SK-MEL-5 (cell line): ENCODE measurements around the gene PARN. TPM values are rescaled to one million over a fixed set of nuclear protein-coding genes. Genes with fewer than 3 reads are reported as not detected.
A peak's percentile ranks its signal among the peaks of the same experiment; 100 is the strongest.
"Not testable (repeated sequence)": the region's sequence is repeated elsewhere in the genome, so short reads cannot be mapped to it uniquely, and the experiment has no call there.

Source experiments
- DNase-seq: peaks from one replicate; pipeline ENCODE4 v3.0.0-alpha.2; 2016; ENCODE audit warnings: low read depth, low spot score
- in situ Hi-C: cut with HindIII; loops from 2 replicates; pipeline ENCODE4 v1.10.0; 2016; ENCODE audit warnings: low sequenced_read_pairs, high pct_unique_total_duplicates, low pct_unique_long_range_greater_than_20kb
- total RNA-seq: library from RNA; depleted of rRNA; stranded (reverse); fragments of >200 nt; shearing (Covaris generic); gene quantifications from 2 replicates; pipeline ENCODE4 v1.2.3, GENCODE V29; 2014

Gene PARN
- total RNA-seq, 1 experiment from 2014 or later, result 102 TPM

DNA sequence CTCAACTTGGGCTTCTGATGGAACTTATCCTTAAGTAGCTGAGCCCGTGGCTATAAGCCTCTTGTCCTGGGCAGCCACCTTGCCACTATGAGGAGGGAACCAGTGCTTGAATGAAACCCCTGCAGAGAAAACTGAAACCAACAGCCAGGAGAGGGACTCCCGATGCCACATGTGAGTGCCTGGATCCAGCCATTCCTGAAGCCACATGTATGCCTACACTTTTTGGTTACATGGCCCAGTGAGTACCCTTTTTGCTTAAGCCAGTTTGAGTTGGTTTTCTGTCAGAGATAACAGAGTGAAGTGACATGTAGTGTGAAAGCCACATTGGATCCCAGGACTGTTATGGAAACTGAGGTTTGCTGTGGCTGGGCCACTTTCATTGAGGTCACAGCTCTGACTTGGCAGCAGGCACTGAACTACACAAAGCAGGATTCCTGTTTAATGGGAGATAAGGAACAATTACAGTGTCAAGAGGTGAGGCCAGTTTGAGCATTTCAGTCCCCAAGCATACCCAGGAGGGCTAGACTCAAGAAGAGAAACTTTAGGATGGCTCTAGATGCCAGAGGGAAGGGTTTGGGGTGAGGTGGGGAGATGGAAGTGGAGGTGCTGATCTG is 222.2 kb downstream of the PARN start:
- no peak for DNase-seq
- in situ Hi-C loops, result no loop called here

DNA sequence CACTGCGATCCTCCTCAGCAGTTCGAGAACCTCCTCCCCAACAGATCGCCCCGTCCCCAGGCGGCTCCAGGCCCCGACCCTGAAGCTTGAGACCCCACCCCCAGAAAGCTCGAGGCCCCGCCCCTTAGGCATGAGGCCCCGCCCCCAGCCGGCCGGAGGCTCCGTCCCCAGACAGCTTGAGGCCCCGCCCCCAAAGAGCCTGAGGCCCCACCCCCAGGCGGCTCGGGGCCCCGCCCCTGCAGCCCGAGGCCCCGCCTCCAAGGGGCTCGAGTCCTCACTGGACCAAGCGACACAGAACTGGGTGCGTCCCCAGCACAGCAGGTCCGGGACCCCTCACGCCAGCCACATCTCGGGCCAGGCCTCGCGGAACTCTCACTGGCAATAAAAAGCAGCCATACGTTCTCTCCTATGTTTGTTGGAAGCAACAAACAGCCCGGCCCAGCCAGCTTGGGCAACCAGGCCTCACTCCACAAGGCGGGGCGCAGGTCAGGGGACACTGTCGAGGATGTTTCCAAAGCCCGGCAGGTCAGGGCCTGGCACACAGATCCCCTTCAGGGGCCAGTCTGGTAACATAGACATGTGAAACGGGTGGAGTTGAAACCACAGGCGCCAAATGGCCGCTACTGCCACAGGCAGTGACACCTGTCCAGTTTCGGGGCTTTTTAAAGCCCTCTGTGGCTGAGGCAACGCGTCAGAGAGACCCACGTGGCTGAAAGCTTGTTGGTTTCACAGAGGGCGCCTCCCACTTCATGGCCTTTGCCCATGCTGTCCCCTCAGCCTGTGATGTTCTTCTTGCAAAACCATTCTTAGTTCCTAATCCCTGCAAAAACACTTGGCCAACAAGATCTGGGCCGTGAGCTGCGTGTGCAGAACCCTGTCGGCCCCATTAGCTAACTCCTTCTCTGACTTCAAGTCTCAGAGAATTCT is 224.2 kb downstream of the PARN start:
- in situ Hi-C loops, result no loop called here
- peak; percentile 12 for DNase-seq

- DNase-seq, in situ Hi-C loops: not testable (repeated sequence)
These were observed 227.1 kb downstream of the PARN start for GRCh38 chr16:14403001-14403389.

DNA sequence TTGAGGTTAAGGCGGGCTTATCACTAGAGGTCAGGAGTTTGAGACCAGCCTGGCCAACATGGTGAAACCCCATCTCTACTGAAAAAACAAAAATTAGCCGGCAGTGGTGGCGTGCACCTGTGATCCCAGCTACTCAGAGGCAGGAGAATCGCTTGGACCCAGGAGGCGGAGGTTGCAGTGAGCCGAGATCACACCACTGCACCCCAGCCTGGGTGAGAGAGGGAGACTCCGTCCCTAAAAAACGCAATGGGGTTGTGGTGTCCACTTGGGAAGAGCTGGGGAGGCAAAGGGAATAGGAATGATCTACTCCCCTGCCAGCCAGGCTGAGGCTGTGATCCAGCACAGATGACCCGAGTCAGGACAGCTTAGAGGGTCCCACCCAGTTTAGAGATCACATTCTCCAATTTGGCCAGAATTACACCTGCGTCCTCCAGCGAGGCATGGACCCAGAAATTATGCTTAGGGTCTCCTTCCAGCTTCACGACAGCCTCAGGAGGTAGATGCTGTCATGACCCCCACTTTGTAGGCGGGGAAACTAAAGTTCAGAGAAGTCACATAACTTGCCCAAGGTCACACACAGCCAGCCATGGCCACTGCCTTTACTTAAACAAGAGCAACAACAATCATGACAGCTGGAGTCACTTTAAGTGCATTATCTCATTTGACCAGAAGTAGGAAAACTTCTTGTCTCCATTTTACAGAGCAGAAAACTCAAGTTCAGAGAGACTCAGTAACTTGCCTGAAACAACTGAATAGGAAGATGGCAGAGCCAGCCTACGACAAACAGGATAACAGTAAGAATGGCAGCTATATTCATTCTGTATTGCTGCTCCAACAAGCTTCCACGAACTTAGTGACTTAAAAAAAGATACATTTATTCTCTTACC is 227.7 kb downstream of the PARN start:
- in situ Hi-C loops, DNase-seq: not testable (repeated sequence)

- in situ Hi-C loops, result not testable (repeated sequence)
These were observed 228.4 kb downstream of the PARN start for GRCh38 chr16:14401711-14402061.

DNA sequence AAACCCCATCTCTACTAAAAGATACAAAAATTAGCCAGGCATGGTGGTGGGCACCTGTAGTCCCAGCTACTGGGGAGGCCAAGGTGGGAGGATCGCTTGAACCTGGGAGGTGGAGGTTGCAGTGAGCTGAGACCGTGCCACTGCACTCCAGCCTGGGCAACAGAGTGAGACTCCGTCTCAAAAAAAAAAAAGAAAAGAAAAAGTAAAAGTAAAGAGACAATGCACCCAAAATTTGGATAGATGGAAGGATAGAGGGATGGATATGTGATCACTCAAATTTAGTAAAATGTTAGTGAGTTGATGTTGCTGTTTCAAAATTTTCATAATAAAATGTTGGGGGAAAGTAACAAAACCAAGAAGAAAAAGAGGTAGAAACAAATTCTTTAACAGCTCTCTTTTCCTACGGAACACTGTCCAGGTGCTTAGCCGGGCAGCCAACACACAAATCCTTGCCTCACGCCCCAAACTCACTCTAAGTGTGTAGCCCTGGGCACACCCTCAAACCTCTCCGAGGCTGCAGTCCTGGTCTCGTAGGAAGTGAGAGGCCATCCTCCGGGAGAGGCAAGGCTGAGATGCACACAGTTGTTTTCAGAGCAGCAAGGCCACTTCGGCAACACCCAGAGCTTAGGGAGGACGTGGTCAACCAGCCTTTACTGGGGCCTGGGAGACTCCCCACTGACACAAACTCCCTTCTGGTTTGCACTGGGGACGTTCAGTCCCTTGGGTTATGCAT is 228.9 kb downstream of the PARN start:
- in situ Hi-C loops, result not testable (repeated sequence)

More at GRCh38 chr16:14401711-14402061, 228.4 kb downstream of the PARN start:
- not testable (repeated sequence) for DNase-seq

GRCh38 chr16:14400285-14400977 is 229.6 kb downstream of the PARN start:
- DNase-seq, result no peak
- in situ Hi-C loops, result no loop called here

More for the DNA sequence above, 228.9 kb downstream of the PARN start:
- not testable (repeated sequence) for DNase-seq

DNA sequence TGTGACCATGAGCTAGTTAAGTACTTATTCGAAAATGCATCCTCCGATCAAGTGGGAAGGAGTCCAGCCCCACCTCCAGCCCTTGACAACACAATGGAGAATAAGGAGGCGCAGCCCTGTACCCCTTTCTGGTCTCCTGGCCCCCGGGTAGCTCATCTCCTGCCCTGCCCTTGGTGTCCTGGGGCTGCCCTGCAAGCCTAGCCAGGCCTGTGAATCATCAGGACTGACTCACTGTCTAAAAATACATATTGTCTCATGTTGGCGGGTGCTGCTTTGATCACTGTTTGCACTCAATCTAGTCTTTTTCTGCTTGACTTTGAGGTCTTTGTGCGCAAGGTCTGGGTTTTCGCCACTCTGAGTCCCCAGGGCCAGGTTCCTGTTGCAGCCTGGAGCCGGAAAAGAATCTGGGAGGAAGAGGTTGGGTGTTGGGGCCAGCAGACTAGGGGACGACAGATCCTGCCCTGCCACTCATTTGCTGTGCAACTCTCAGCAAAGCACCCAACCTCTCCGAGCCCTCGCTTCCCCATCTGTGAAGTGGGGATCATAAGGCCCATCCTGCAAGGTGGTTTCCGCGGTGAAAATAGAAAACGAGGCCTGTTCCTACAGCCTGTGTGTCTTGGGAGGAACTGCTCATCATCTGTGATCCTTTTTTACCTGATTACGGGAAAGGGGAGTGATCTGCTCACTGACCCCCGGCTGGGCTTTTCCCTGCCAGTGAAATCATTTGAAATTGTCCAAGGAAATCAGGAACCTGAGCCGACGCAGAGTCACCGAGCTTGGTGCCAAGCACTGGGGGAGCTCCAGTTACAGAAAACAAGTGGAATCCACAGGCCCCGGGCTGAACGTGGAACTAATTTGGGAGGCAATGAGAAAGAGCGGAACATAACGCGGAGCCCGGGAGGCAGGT is 230.4 kb downstream of the PARN start:
- in situ Hi-C loops, result no loop called here
- DNase-seq, result peak; percentile 67

- DNase-seq, result no peak
- in situ Hi-C loops, result no loop called here
These were observed 231.9 kb downstream of the PARN start for GRCh38 chr16:14398014-14398717.

DNA sequence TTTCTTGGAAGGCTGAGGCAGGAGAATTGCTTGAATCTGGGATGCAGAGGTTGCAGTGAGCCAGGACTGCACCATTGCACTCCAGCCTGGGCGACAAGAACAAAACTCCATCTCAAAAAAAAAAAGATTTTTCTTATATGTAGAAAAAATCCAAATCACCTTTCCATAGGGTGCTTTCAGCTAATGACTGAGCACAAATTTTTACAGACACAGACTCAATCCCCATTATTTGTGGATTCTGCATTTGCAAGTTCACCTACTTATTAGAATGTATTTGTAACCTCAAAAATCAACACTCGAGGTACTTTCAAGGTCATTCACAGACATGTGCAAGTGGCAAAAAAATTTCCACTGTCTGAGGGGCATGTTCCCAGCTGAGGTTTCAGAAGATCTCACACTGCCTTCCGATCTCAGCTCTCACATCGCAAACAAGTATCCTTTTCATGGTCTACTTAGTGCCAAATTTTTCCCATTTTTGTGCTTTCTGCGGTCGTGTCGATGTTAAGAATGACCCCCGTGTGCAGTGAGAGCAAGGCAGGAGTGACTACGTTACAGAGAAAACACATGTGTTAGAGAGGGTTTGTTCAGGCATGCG is 234.3 kb downstream of the PARN start:
- DNase-seq, result peak; percentile 37
- in situ Hi-C loops, result not testable (repeated sequence)

GRCh38 chr16:14394834-14395233 is 235.2 kb downstream of the PARN start:
- in situ Hi-C loops, result no loop called here
- no peak for DNase-seq

DNA sequence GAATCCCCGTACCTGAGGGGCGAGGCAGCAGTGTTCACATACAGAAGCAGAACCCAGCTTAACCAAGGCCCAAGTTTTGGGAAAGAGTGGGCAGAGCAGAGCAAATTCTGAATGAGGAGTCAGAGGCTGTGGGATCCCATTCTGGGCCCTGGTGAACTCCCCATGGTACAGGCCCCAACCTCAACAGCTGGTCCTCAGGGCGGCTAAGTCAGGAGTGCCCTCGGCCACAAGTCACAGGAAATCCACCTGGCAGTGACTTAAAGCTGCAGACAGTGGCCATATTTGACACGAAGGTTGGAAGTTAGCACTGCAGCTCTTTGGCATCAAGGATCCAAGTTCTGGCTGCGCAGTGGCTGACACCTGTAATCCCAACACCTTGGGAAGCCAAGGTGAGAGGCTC is 237.1 kb downstream of the PARN start:
- in situ Hi-C loops, result no loop called here
- no peak for DNase-seq

DNA sequence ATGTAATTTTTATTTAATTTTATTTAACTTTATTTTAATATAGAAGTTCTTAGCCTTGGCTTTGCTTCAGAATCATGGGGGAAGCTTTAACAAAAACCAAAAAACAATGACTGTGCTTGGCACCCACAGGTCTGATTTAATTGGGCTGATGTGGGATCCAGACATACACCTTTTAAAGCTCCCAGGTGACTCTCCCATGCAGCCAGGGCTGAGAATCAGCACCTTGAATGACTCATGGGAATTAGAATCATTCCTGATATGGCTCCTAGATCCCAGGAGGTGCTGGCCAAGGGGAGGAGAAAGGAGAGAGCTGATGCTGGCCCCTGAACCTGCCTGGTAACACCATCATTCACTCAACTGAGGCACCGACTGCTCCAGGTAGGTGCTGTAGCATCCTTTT is 240.7 kb downstream of the PARN start:
- no peak for DNase-seq
- in situ Hi-C loops, result no loop called here

GRCh38 chr16:14388243-14388642 is 241.8 kb downstream of the PARN start:
- in situ Hi-C loops, result no loop called here
- no peak for DNase-seq

- in situ Hi-C loops, result no loop called here
- DNase-seq, result no peak
These were observed 243.9 kb downstream of the PARN start for GRCh38 chr16:14386115-14386514.
